C4-2B (cell line): Measurements from ENCODE around the gene PDE5A.

Source experiments
- ZFX ChIP-seq: fragments of 450-650 bp; IDR thresholded peaks from 2 replicates; pipeline ENCODE4 v1.6.1; 2017
- TF ChIP-seq, protein P1 (sequence below): fragments of 450-650 bp; conservative IDR thresholded peaks from 2 replicates; pipeline ENCODE4 v1.5.1; 2017; ENCODE audit warnings: mild to moderate bottlenecking

DNA sequence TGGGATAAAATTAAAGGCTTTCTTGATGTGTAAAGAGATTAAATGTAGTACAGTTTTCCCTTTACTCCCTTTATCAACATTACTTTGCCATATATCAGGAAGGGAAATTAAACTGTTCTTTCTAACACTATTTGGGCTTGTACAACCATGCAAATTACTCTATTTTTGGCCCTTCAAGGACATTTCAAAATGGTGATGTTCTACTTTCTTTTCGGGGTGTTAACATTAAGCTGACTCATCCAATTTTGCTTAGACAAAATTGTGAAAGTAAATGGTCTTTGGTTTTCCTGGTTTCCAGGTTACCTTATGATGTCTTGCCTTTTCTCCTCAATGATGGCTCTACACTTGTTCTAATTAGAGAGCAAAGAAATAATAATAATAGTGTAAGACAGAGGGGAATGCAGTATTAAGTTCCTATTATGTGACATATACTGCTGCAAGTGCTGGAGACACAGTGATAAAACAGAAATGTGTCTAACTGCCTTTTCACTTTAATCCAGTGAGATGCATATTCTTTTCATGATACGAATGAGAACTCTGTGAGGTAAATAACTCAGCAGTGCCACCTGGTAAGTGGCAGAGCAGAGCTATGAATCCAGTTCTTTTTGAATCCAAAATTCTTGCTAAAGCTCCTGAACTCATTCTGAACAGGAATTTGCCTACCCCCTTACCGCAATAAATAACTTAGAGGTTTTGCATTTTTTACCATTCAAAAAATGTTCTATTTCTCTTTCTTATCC lies 35.7 kb upstream of the PDE5A start:
- TF ChIP-seq, protein P1, sequence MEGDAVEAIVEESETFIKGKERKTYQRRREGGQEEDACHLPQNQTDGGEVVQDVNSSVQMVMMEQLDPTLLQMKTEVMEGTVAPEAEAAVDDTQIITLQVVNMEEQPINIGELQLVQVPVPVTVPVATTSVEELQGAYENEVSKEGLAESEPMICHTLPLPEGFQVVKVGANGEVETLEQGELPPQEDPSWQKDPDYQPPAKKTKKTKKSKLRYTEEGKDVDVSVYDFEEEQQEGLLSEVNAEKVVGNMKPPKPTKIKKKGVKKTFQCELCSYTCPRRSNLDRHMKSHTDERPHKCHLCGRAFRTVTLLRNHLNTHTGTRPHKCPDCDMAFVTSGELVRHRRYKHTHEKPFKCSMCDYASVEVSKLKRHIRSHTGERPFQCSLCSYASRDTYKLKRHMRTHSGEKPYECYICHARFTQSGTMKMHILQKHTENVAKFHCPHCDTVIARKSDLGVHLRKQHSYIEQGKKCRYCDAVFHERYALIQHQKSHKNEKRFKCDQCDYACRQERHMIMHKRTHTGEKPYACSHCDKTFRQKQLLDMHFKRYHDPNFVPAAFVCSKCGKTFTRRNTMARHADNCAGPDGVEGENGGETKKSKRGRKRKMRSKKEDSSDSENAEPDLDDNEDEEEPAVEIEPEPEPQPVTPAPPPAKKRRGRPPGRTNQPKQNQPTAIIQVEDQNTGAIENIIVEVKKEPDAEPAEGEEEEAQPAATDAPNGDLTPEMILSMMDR, result no peak
- TF ChIP-seq ZFX, result no peak
